NCI-H2171 treated with DMSO at 0.1 percent for 48 hours (cell line): Measurements from ENCODE around the gene ATP6AP1.

Experiments used
- DNase-seq: peaks from one replicate; lab custom pipeline; 2025; lab: John Stamatoyannopoulos, UW

Gene ATP6AP1

GRCh38 chrX:154449618-154450017 lies 21.1 kb downstream of the ATP6AP1 start:
- no peak for DNase-seq

- no peak for DNase-seq
Observed at GRCh38 chrX:154450312-154450711, 21.8 kb downstream of the ATP6AP1 start.

- DNase-seq, result no peak
Observed at GRCh38 chrX:154452823-154453222, 24.3 kb downstream of the ATP6AP1 start.

- peak; percentile 11 for DNase-seq
Observed at GRCh38 chrX:154457491-154458115, 29.1 kb downstream of the ATP6AP1 start.

- no peak for DNase-seq
Observed at GRCh38 chrX:154458116-154458953, 29.9 kb downstream of the ATP6AP1 start, which contains the start of gene PLXNA3. PLXNA3 (plus strand) TSS chrX:154458281; CDS start chrX:154460184, 1,903 bp downstream.

GRCh38 chrX:154458954-154459778 lies 30.7 kb downstream of the ATP6AP1 start:
- DNase-seq, result peak; percentile 66

- peak; percentile 65 for DNase-seq
Observed at GRCh38 chrX:154459832-154460231, 31.4 kb downstream of the ATP6AP1 start.

- DNase-seq, result peak; percentile 52
Observed at GRCh38 chrX:154460326-154460725, 31.8 kb downstream of the ATP6AP1 start.

- DNase-seq, result no peak
Observed at GRCh38 chrX:154462396-154462795, 33.9 kb downstream of the ATP6AP1 start.

GRCh38 chrX:154463611-154464220 lies 35.2 kb downstream of the ATP6AP1 start:
- no peak for DNase-seq

GRCh38 chrX:154464806-154465365 lies 36.4 kb downstream of the ATP6AP1 start:
- DNase-seq, result no peak

- DNase-seq, result no peak
Observed at GRCh38 chrX:154465601-154466000, 37.1 kb downstream of the ATP6AP1 start.

- DNase-seq, result no peak
Observed at GRCh38 chrX:154466036-154466435, 37.6 kb downstream of the ATP6AP1 start.

GRCh38 chrX:154466907-154467306 lies 38.4 kb downstream of the ATP6AP1 start:
- no peak for DNase-seq

GRCh38 chrX:154467556-154467955 lies 39.1 kb downstream of the ATP6AP1 start:
- DNase-seq, result no peak

GRCh38 chrX:154468217-154468616 lies 39.7 kb downstream of the ATP6AP1 start:
- DNase-seq, result no peak

- DNase-seq, result no peak
Observed at GRCh38 chrX:154469114-154469513, 40.6 kb downstream of the ATP6AP1 start.

- no peak for DNase-seq
Observed at GRCh38 chrX:154469880-154470279, 41.4 kb downstream of the ATP6AP1 start.

- no peak for DNase-seq
Observed at GRCh38 chrX:154470434-154470833, 42.0 kb downstream of the ATP6AP1 start.

- no peak for DNase-seq
Observed at GRCh38 chrX:154470914-154471568, 42.6 kb downstream of the ATP6AP1 start.
